Measurements from ENCODE around the gene MAN2B1. TPM values are rescaled to one million over a fixed set of nuclear protein-coding genes. Genes with fewer than 3 reads are reported as not detected.
"Not testable (repeated sequence)": the region's sequence is repeated elsewhere in the genome, so short reads cannot be mapped to it uniquely, and the experiment has no call there.

MAN2B1 gene
- total RNA-seq, 1 donor from 2014 or later, result 105 TPM

DNA sequence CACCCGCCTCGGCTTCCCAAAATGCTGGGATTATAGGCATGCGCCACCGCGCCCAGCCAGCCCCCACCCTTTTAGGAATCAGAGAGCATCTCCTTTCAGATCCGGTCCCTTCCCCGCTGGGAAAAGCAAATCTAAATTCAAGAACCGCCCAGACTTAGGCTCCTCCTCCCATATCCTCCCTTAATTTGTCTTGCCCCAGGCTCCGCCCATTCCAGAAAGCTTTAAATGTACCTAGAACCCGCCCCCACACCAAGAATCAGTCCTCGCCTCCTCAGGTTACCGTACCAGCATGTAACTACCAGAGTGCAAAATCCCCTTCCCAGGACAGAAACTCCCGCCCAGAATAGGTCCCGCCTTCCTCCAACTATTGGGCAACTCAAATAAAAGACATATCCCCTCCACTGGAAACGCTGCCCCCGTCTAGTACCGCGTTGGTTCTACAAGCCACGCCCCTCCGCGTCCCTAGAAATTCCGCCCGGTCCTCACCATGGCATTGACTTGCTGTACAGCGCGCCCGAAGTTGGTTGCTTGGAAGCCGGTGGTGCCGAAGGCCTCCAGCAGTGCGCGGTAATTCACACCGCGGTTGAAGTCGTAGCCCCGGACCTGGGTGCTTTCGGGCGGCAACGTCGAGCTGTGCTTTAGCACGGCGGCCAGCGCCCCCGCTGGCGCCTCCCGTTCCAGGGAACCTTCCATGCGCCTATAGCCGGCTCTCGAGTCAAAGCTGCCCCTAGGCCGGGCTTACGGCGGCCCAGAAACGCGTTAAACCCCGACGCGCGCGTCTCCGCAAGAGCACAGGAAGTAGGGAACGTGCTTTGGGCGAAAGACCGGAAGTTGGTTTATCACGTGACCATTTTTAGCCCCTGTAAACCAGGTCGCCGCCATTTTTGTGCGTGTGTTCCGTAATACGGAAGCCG, 14.8 kb upstream of the MAN2B1 start, which contains the start of gene DHPS:
TSS of gene DHPS (minus strand) at position 807 of the 914 bp plus-strand sequence. CDS start at position 693, 114 bp downstream.
- H3K4me1 ChIP-seq (ENCODE audit: insufficient read depth, low read length), result no peaks in the 10 kb centered on the region
- DNase-seq (ENCODE audit: low read depth), result peak; percentile 96
- H3K36me3 Mint-ChIP-seq (ENCODE audit: low read depth, unreplicated experiment), result peaks cover 7% of the 10 kb centered on the region
- no peak for FAIRE-seq
- H3K4me3 ChIP-seq (ENCODE audit: insufficient read depth, low read depth, low read length), result peak within 1 kb of the TSS; percentile 84
- H3K4me2 ChIP-seq (ENCODE audit: low read length), result peak within 1 kb of the TSS; percentile 93
- H3K27me3 Mint-ChIP-seq (ENCODE audit: low read depth, unreplicated experiment), result no peaks in the 10 kb centered on the region
- H3K9me3 Mint-ChIP-seq (ENCODE audit: unreplicated experiment), result no peaks in the 10 kb centered on the region
- peaks cover 18% of the 10 kb centered on the region for H3K79me2 ChIP-seq (ENCODE audit: insufficient read depth, low read length)
- no peaks in the 10 kb centered on the region for H3K9me3 ChIP-seq (ENCODE audit: insufficient read depth, low read depth, low read length)
- peak within 1 kb of the TSS; percentile 93 for H3K4me3 Mint-ChIP-seq (ENCODE audit: unreplicated experiment)
- peaks cover 6% of the 10 kb centered on the region for H3K36me3 ChIP-seq (ENCODE audit: insufficient read depth, low read length)
- H3K9ac ChIP-seq (ENCODE audit: low read length), result peak within 1 kb of the TSS; percentile 97
- peaks cover 15% of the 10 kb centered on the region for H4K20me1 ChIP-seq (ENCODE audit: insufficient read depth, low read length)
- peak within 1 kb of the TSS; percentile 76 for H3K27ac Mint-ChIP-seq (ENCODE audit: unreplicated experiment)
- peak within 1 kb of the TSS; percentile 90 for H2AFZ ChIP-seq (ENCODE audit: low read depth, low read length)
- no peaks in the 10 kb centered on the region for H3K27me3 ChIP-seq (ENCODE audit: insufficient read depth, low read length)
- H3K27ac ChIP-seq (ENCODE audit: low read depth, low read length), result peak within 1 kb of the TSS; percentile 95
- H3K4me1 Mint-ChIP-seq (ENCODE audit: low read depth, unreplicated experiment), result no peaks in the 10 kb centered on the region
- TF ChIP-seq, protein P1, sequence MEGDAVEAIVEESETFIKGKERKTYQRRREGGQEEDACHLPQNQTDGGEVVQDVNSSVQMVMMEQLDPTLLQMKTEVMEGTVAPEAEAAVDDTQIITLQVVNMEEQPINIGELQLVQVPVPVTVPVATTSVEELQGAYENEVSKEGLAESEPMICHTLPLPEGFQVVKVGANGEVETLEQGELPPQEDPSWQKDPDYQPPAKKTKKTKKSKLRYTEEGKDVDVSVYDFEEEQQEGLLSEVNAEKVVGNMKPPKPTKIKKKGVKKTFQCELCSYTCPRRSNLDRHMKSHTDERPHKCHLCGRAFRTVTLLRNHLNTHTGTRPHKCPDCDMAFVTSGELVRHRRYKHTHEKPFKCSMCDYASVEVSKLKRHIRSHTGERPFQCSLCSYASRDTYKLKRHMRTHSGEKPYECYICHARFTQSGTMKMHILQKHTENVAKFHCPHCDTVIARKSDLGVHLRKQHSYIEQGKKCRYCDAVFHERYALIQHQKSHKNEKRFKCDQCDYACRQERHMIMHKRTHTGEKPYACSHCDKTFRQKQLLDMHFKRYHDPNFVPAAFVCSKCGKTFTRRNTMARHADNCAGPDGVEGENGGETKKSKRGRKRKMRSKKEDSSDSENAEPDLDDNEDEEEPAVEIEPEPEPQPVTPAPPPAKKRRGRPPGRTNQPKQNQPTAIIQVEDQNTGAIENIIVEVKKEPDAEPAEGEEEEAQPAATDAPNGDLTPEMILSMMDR (IDR thresholded peaks at IDR 0.05; ENCODE audit: insufficient read depth, low read depth, low read length), result no peak
- TF ChIP-seq EZH2 (IDR thresholded peaks at IDR 0.05; ENCODE audit: insufficient read depth, low read length), result no peak

DNA sequence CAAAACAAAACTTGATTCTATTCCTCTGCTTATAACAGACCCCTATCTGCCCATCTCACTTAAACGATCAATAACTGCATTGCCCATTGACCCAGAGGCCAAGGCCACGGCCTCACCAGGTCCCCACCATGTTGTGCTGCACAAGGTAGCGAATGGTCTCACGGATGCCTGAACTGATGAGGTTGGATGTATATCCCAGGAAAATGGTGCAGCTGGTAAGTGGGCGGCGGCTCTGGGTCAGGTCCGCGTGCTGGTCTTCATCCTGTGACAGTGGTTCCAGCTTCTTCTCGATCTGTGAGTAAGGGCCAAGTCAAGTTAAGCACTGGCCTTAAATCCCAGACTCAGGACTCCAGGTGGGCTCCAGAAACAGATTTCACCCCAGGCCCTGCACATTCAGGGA, 13.5 kb upstream of the MAN2B1 start:
- no peak overlapping the region for H3K4me3 ChIP-seq (ENCODE audit: insufficient read depth, low read depth, low read length)
- Mint-ChIP-seq H3K36me3 (ENCODE audit: low read depth, unreplicated experiment) (peaks cover 8% of the 10 kb centered on the region), H3K4me1 (ENCODE audit: low read depth, unreplicated experiment) (no peaks in the 10 kb centered on the region), H3K27me3 (ENCODE audit: low read depth, unreplicated experiment) (no peaks in the 10 kb centered on the region), H3K27ac (ENCODE audit: unreplicated experiment) (no peak overlapping the region), H3K9me3 (ENCODE audit: unreplicated experiment) (no peaks in the 10 kb centered on the region), H3K4me3 (ENCODE audit: unreplicated experiment) (peak overlapping the region; percentile 93)
- H3K4me2 ChIP-seq (ENCODE audit: low read length), result no peak overlapping the region
- peaks cover 26% of the 10 kb centered on the region for H3K79me2 ChIP-seq (ENCODE audit: insufficient read depth, low read length)
- H3K27ac ChIP-seq (ENCODE audit: low read depth, low read length), result no peak overlapping the region
- H3K36me3 ChIP-seq (ENCODE audit: insufficient read depth, low read length), result peaks cover 15% of the 10 kb centered on the region
- H3K27me3 ChIP-seq (ENCODE audit: insufficient read depth, low read length), result no peaks in the 10 kb centered on the region
- H2AFZ ChIP-seq (ENCODE audit: low read depth, low read length), result no peak overlapping the region
- no peaks in the 10 kb centered on the region for H3K9me3 ChIP-seq (ENCODE audit: insufficient read depth, low read depth, low read length)
- FAIRE-seq, result no peak
- no peak overlapping the region for H3K9ac ChIP-seq (ENCODE audit: low read length)
- TF ChIP-seq EZH2 (IDR thresholded peaks at IDR 0.05; ENCODE audit: insufficient read depth, low read length), result no peak
- TF ChIP-seq, protein P1 (IDR thresholded peaks at IDR 0.05; ENCODE audit: insufficient read depth, low read depth, low read length), result no peak
- peaks cover 24% of the 10 kb centered on the region for H4K20me1 ChIP-seq (ENCODE audit: insufficient read depth, low read length)
- DNase-seq (ENCODE audit: low read depth), result no peak
- no peaks in the 10 kb centered on the region for H3K4me1 ChIP-seq (ENCODE audit: insufficient read depth, low read length)

DNA sequence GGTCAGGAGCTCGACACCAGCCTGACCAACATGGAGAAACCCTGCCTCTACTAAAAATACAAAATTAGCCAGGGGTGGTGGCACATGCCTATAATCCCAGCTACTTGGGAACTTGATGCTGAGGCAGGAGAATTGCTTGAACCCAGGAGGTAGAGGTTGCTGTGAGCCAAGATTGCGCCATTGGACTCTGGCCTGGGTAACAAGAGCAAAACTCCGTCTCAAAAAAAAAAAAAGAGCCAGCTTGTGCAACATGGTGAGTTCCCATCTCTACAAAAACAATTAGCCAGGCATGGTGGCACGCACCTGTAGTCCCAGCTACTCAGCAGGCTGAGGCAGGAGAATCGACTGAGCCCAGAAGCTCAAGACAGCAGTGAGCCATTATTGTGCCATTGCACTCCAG, 11.5 kb upstream of the MAN2B1 start:
- not testable (repeated sequence) for H2AFZ ChIP-seq (ENCODE audit: low read depth, low read length); H3K27ac Mint-ChIP-seq (ENCODE audit: unreplicated experiment); H3K4me1 ChIP-seq (ENCODE audit: insufficient read depth, low read length); H3K9me3 Mint-ChIP-seq (ENCODE audit: unreplicated experiment); H3K27me3 ChIP-seq (ENCODE audit: insufficient read depth, low read length); H3K9me3 ChIP-seq (ENCODE audit: insufficient read depth, low read depth, low read length); H3K4me1 Mint-ChIP-seq (ENCODE audit: low read depth, unreplicated experiment); H3K27me3 Mint-ChIP-seq (ENCODE audit: low read depth, unreplicated experiment); FAIRE-seq; H3K9ac ChIP-seq (ENCODE audit: low read length); H3K27ac ChIP-seq (ENCODE audit: low read depth, low read length); H3K4me3 Mint-ChIP-seq (ENCODE audit: unreplicated experiment); H3K36me3 Mint-ChIP-seq (ENCODE audit: low read depth, unreplicated experiment); DNase-seq (ENCODE audit: low read depth); H3K4me3 ChIP-seq (ENCODE audit: insufficient read depth, low read depth, low read length); H3K4me2 ChIP-seq (ENCODE audit: low read length)
- H4K20me1 ChIP-seq (ENCODE audit: insufficient read depth, low read length), result peaks cover 27% of the 10 kb centered on the region
- peaks cover 26% of the 10 kb centered on the region for H3K79me2 ChIP-seq (ENCODE audit: insufficient read depth, low read length)
- H3K36me3 ChIP-seq (ENCODE audit: insufficient read depth, low read length), result peaks cover 23% of the 10 kb centered on the region
